K562 (cell line): Measurements from ENCODE around the gene FBP2. TPM values are rescaled to one million over a fixed set of nuclear protein-coding genes. Genes with fewer than 3 reads are reported as not detected.

Experiments used
- ARID2 ChIP-seq: fragments of 450-650 bp; IDR thresholded peaks from 2 replicates; pipeline ENCODE4 v1.6.1; 2017; ENCODE audit warnings: antibody characterized with exemption, mild to moderate bottlenecking
- BACH1 ChIP-seq: fragments of 200-800 bp; sonication (Bioruptor generic); IDR thresholded peaks from 2 replicates; pipeline ENCODE4 v1.6.1; 2016; ENCODE audit warnings: missing genetic modification characterization, missing compliant biosample characterization
- CAMTA2 ChIP-seq: fragments of 250-450 bp; sonication (Bioruptor Pico); conservative IDR thresholded peaks from 2 replicates; pipeline ENCODE4 v1.5.1; 2022
- DNMT1 ChIP-seq: fragments of 450-650 bp; IDR thresholded peaks from 2 replicates; pipeline ENCODE4 v1.6.1; 2016; ENCODE audit warnings: antibody characterized with exemption, mild to moderate bottlenecking
- IFI16 ChIP-seq: fragments of 250-450 bp; sonication (Bioruptor Pico); IDR thresholded peaks from 2 replicates; pipeline ENCODE4 v2.1.2; 2022; ENCODE audit warnings: mild to moderate bottlenecking, inconsistent platforms
- LARP7 ChIP-seq: fragments of 450-650 bp; IDR thresholded peaks from 2 replicates; pipeline ENCODE4 v1.6.1; 2016
- MCM2 ChIP-seq: fragments of 450-650 bp; IDR thresholded peaks from 2 replicates; pipeline ENCODE4 v1.6.1; 2017; ENCODE audit warnings: low read depth, mild to moderate bottlenecking
- NR0B1 ChIP-seq: fragments of 450-650 bp; IDR thresholded peaks from one replicate; pipeline ENCODE4 v1.6.1; 2018; ENCODE audit warnings: mild to moderate bottlenecking, moderate library complexity; ENCODE audit not compliant: partially characterized antibody
- NUFIP1 ChIP-seq: fragments of 450-650 bp; IDR thresholded peaks from 2 replicates; pipeline ENCODE4 v1.6.1; 2018; ENCODE audit not compliant: partially characterized antibody
- PCBP2 ChIP-seq: fragments of 200-400 bp; formaldehyde crosslinking; IDR thresholded peaks from 2 replicates; pipeline ENCODE4 v1.6.1; 2018; ENCODE audit warnings: low read length, low read depth, mild to moderate bottlenecking, moderate library complexity; ENCODE audit not compliant: poor library complexity, severe bottlenecking
- POLR2AphosphoS2 ChIP-seq: IDR thresholded peaks from 2 replicates; pipeline ENCODE4 v1.6.1; 2012; ENCODE audit warnings: low read length, improper control_type of control experiment
- PRPF4 ChIP-seq: fragments of 200-400 bp; formaldehyde crosslinking; IDR thresholded peaks from one replicate; pipeline ENCODE4 v1.6.1; 2017; ENCODE audit warnings: low read length, low read depth, mild to moderate bottlenecking; ENCODE audit not compliant: insufficient read depth, poor library complexity, severe bottlenecking
- PURB ChIP-seq: sonication (generic); formaldehyde crosslinking; IDR thresholded peaks from 2 replicates; pipeline ENCODE4 v1.9.0; 2021; ENCODE audit warnings: low read depth, mild to moderate bottlenecking, missing genetic modification reagents
- RB1 ChIP-seq: fragments of 450-650 bp; IDR thresholded peaks from 2 replicates; pipeline ENCODE4 v1.6.1; 2017; ENCODE audit warnings: low read depth, mild to moderate bottlenecking
- RBM22 ChIP-seq: fragments of 200-400 bp; formaldehyde crosslinking; IDR thresholded peaks from 2 replicates; pipeline ENCODE4 v1.6.1; 2018; ENCODE audit warnings: low read length, low read depth; ENCODE audit not compliant: poor library complexity, severe bottlenecking
- RBM34 ChIP-seq: fragments of 200-400 bp; formaldehyde crosslinking; IDR thresholded peaks from 2 replicates; pipeline ENCODE4 v1.6.1; 2018; ENCODE audit warnings: low read length, borderline replicate concordance; ENCODE audit not compliant: insufficient read depth
- SMARCE1 ChIP-seq: fragments of 450-650 bp; IDR thresholded peaks from 2 replicates; pipeline ENCODE4 v1.7.1; 2016; ENCODE audit warnings: mild to moderate bottlenecking
- SREBF2 ChIP-seq: sonication (generic); formaldehyde crosslinking; IDR thresholded peaks from 2 replicates; pipeline ENCODE4 v1.4.0; 2020; ENCODE audit warnings: mild to moderate bottlenecking, missing genetic modification reagents
- TFAP4 ChIP-seq: sonication (generic); formaldehyde crosslinking; IDR thresholded peaks from 2 replicates; pipeline ENCODE4 v1.8.0; 2022; ENCODE audit warnings: missing genetic modification reagents, mild to moderate bottlenecking, moderate library complexity, borderline replicate concordance
- ZKSCAN3 ChIP-seq: fragments of 250-450 bp; sonication (Bioruptor Pico); IDR thresholded peaks from 2 replicates; pipeline ENCODE4 v1.4.0; 2020
- ZNF134 ChIP-seq: fragments of 250-450 bp; sonication (Bioruptor Pico); conservative IDR thresholded peaks from 2 replicates; pipeline ENCODE4 v1.4.0; 2020
- ZNF224 ChIP-seq: sonication (generic); formaldehyde crosslinking; IDR thresholded peaks from 2 replicates; pipeline ENCODE4 v1.8.0; 2022; ENCODE audit warnings: mild to moderate bottlenecking, missing genetic modification reagents
- ZNF408 ChIP-seq: fragments of 250-450 bp; sonication (Bioruptor Pico); IDR thresholded peaks from 2 replicates; pipeline ENCODE4 v1.4.0; 2020; ENCODE audit warnings: low read depth, mild to moderate bottlenecking, moderate library complexity
- polyA plus RNA-seq, 8 experiments: library from polyadenylated mRNA; depleted of rRNA in 4 of 8; stranded (reverse) in 5 of 8; unstranded in 3 of 8; fragments of >200 nt; fragmentation: Nextera tagmentation in 2 of 8; fragmentation: Illumina TruSeq in 1 of 8; extraction: Ambion mirVana in 2 of 8; extraction: Trizol in 1 of 8; gene quantifications; 2 replicates each; pipeline versions ENCODE4 v1.2.1 to v1.2.3, GENCODE V29; 2011 to 2014; ENCODE audit warnings: inconsistent platforms in 1 of 8, missing spikeins in 1 of 8
- total RNA-seq, 7 experiments: library from RNA; depleted of rRNA in 6 of 7; stranded (reverse); fragments of >200 nt in 6 of 7; fragmentation: Illumina TruSeq in 2 of 7; extraction: Trizol in 2 of 7; gene quantifications; 2 replicates each; pipeline versions ENCODE4 v1.2.1 to v1.2.3, GENCODE V29; 2011 to 2021; ENCODE audit warnings: low replicate concordance in 1 of 7

FBP2 gene
- total and polyA plus RNA-seq, 9 of the 15 experiments (the other 6 are each of a cell fraction or from before 2014, with no cell fraction given) = 0.06 TPM; not detected in 7

GRCh38 chr9:94554439-94555331 lies 38.9 kb downstream of the FBP2 start, which contains the start of gene PCAT7 (continued):
- no peak for TF ChIP-seq RBM34
- TF ChIP-seq MCM2 = no peak
- TF ChIP-seq CAMTA2 (CRISPR knock-in tag) = no peak
- no peak for TF ChIP-seq IFI16
- TF ChIP-seq NUFIP1 = no peak
- TF ChIP-seq RBM22 = no peak
- TF ChIP-seq LARP7 = no peak
- no peak for TF ChIP-seq NR0B1
- TF ChIP-seq ZNF224 (CRISPR knock-in tag) = no peak
- no peak for TF ChIP-seq ZKSCAN3 (CRISPR knock-in tag)
- TF ChIP-seq POLR2AphosphoS2 = no peak
- TF ChIP-seq ZNF408 = no peak
- TF ChIP-seq SMARCE1 = no peak
- TF ChIP-seq PURB = no peak
- no peak for TF ChIP-seq SREBF2 (CRISPR knock-in tag)
- TF ChIP-seq PRPF4 = no peak
- no peak for TF ChIP-seq DNMT1
- no peak for TF ChIP-seq RB1
- no peak for TF ChIP-seq BACH1 (tag)
- TF ChIP-seq ZNF134 = no peak
- TF ChIP-seq PCBP2 = no peak
- TF ChIP-seq ARID2 = no peak
- 0 out of 2 replicates have a peak, but pooled peaks have one; percentile 23 for TF ChIP-seq TFAP4 (CRISPR knock-in tag)
